ENCODE measurements around the gene TAF15. TPM values are rescaled to one million over a fixed set of nuclear protein-coding genes. Genes with fewer than 3 reads are reported as not detected.

The TAF15 gene
- total RNA-seq, 2 experiments from 2014 or later, result 65.9 to 256 TPM

DNA sequence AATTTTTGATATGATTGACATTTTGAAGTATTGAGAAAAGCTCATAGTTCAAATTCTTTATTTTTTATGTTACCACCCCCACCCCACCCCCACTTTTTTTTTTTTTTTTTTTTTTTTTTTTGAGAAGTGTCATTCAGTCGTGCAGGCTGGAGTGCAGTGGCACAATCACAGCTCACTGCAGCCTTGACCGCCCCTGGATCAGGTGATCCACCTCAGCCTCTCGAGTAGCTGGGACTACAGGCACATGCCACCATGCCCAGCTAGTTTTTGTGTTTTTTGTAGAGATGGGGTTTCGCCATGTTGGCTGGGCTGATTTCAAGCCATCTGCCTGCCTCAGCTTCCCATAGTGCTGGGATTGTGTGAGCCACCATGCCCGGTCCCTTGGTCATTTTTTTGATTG lies 7.4 kb downstream of the TAF15 start:
- Histone ChIP-seq H2AFZ (ENCODE audit: low read length) (no peak overlapping the region), H3K36me3 (ENCODE audit: insufficient read depth, low read length) (peaks cover 91% of the 10 kb centered on the region), H3K27ac (ENCODE audit: low read depth, low read length, poor library complexity, severe bottlenecking) (no peak overlapping the region), H3K4me1 (ENCODE audit: insufficient read depth, low read length, poor library complexity, severe bottlenecking) (peaks cover 12% of the 10 kb centered on the region), H3K9me3 (ENCODE audit: low read length) (no peaks in the 10 kb centered on the region), H3K79me2 (ENCODE audit: insufficient read depth, low read depth, low read length) (peaks cover 100% of the 10 kb centered on the region), H3K9me2 (ENCODE audit: insufficient read depth, low read length) (no peaks in the 10 kb centered on the region), H3K4me3 (ENCODE audit: low read depth, low read length, poor library complexity, severe bottlenecking) (no peak overlapping the region), H4K20me1 (ENCODE audit: insufficient read depth, low read length) (peaks cover 64% of the 10 kb centered on the region), H3K4me2 (ENCODE audit: low read length) (no peak overlapping the region)
- no peak for TF ChIP-seq EZH2phosphoT487 (IDR thresholded peaks at IDR 0.05; ENCODE audit: borderline replicate concordance, low read depth, low read length)
- ChIA-PET POLR2A (interaction anchor here (0.6 to 0.7 kb wide), 3 partner anchors 8 to 194 kb away, joined by 3 read pairs; no protein-coding TSS in a partner anchor), CTCF (ENCODE audit: unreplicated experiment) (interaction anchor here (1.6 kb wide), 1 partner anchor 53 kb away, joined by 4 read pairs; no protein-coding TSS in a partner anchor)
- no peak for DNase-seq (ENCODE audit: low spot score)
- intact Hi-C loops (cut with micrococcal nuclease; ENCODE audit: unreplicated experiment), result no loop called here
- no TSS peak for BruUV-seq (replicated peaks)

DNA sequence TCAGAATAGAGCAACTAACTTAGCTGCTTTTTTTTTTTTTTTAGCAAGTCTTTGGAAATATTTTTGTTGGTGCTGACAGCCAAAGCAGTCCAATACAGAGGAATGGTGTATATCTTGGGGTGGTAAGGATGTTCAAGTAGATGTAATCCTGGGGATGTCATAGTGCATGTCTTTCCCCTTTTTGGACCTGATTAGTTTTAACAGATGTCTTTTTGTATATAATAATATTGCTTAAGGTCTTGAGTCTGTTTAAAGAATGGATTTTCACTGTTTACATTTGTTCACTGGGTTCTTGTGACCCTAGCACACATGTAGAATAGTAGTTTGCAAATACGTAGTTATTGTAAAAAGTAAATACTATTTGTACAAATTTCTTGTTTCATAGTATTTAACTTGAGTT lies 7.9 kb downstream of the TAF15 start:
- BruUV-seq (replicated peaks), result no TSS peak
- H3K4me3 ChIP-seq (ENCODE audit: low read depth, low read length, poor library complexity, severe bottlenecking), result no peak overlapping the region
- H3K79me2 ChIP-seq (ENCODE audit: insufficient read depth, low read depth, low read length), result peaks cover 96% of the 10 kb centered on the region
- H3K4me1 ChIP-seq (ENCODE audit: insufficient read depth, low read length, poor library complexity, severe bottlenecking), result peaks cover 7% of the 10 kb centered on the region
- H3K9me2 ChIP-seq (ENCODE audit: insufficient read depth, low read length), result no peaks in the 10 kb centered on the region
- POLR2A ChIA-PET, result interaction anchor here (0.6 to 0.7 kb wide), 2 partner anchors 9 to 195 kb away, joined by 3 read pairs; no protein-coding TSS in a partner anchor
- CTCF ChIA-PET (ENCODE audit: unreplicated experiment), result interaction anchor here (1.6 kb wide), 1 partner anchor 53 kb away, joined by 4 read pairs; no protein-coding TSS in a partner anchor
- TF ChIP-seq, protein P1, sequence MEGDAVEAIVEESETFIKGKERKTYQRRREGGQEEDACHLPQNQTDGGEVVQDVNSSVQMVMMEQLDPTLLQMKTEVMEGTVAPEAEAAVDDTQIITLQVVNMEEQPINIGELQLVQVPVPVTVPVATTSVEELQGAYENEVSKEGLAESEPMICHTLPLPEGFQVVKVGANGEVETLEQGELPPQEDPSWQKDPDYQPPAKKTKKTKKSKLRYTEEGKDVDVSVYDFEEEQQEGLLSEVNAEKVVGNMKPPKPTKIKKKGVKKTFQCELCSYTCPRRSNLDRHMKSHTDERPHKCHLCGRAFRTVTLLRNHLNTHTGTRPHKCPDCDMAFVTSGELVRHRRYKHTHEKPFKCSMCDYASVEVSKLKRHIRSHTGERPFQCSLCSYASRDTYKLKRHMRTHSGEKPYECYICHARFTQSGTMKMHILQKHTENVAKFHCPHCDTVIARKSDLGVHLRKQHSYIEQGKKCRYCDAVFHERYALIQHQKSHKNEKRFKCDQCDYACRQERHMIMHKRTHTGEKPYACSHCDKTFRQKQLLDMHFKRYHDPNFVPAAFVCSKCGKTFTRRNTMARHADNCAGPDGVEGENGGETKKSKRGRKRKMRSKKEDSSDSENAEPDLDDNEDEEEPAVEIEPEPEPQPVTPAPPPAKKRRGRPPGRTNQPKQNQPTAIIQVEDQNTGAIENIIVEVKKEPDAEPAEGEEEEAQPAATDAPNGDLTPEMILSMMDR (conservative IDR thresholded peaks at IDR 0.05; ENCODE audit: low read length), result no peak
- no peak for TF ChIP-seq EZH2phosphoT487 (IDR thresholded peaks at IDR 0.05; ENCODE audit: borderline replicate concordance, low read depth, low read length)
- H2AFZ ChIP-seq (ENCODE audit: low read length), result no peak overlapping the region
- H3K36me3 ChIP-seq (ENCODE audit: insufficient read depth, low read length), result peaks cover 91% of the 10 kb centered on the region
- DNase-seq (ENCODE audit: low spot score), result no peak
- H3K4me2 ChIP-seq (ENCODE audit: low read length), result no peak overlapping the region
- H3K9me3 ChIP-seq (ENCODE audit: low read length), result no peaks in the 10 kb centered on the region
- peaks cover 60% of the 10 kb centered on the region for H4K20me1 ChIP-seq (ENCODE audit: insufficient read depth, low read length)
- intact Hi-C loops (cut with micrococcal nuclease; ENCODE audit: unreplicated experiment), result no loop called here
- no peak overlapping the region for H3K27ac ChIP-seq (ENCODE audit: low read depth, low read length, poor library complexity, severe bottlenecking)

DNA sequence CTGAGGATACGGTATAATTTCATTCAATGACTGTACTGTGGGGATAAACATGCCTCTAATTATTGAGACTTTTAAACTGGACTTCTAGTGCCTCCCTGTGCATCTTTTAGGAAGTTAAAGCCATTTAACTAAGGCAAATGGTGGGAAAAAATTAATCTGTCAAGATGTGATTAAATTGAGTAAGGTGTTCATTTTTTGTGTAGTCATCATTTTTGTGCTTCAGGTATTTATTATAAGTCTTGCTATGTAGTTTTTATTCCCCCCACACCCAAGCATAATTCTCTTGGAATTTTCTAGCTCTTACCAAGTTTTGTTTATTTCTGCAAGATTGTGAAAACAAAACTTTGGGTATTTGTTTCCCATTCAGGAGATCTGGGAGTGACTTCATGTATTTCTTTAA lies 10.2 kb downstream of the TAF15 start:
- Histone ChIP-seq H3K4me2 (ENCODE audit: low read length) (no peak overlapping the region), H3K4me3 (ENCODE audit: low read depth, low read length, poor library complexity, severe bottlenecking) (no peak overlapping the region), H3K79me2 (ENCODE audit: insufficient read depth, low read depth, low read length) (peaks cover 86% of the 10 kb centered on the region), H3K4me1 (ENCODE audit: insufficient read depth, low read length, poor library complexity, severe bottlenecking) (no peaks in the 10 kb centered on the region), H2AFZ (ENCODE audit: low read length) (no peak overlapping the region), H3K9me3 (ENCODE audit: low read length) (no peaks in the 10 kb centered on the region), H4K20me1 (ENCODE audit: insufficient read depth, low read length) (peaks cover 56% of the 10 kb centered on the region), H3K9me2 (ENCODE audit: insufficient read depth, low read length) (no peaks in the 10 kb centered on the region), H3K27ac (ENCODE audit: low read depth, low read length, poor library complexity, severe bottlenecking) (no peak overlapping the region), H3K36me3 (ENCODE audit: insufficient read depth, low read length) (peaks cover 97% of the 10 kb centered on the region)
- intact Hi-C loops (cut with micrococcal nuclease; ENCODE audit: unreplicated experiment), result no loop called here
- POLR2A ChIA-PET, result interaction anchor here (1.3 to 1.4 kb wide), 2 partner anchors 9 to 14 kb away, joined by 3 to 6 read pairs; no protein-coding TSS in a partner anchor
- no peak for DNase-seq (ENCODE audit: low spot score)
- TF ChIP-seq, protein P1 (conservative IDR thresholded peaks at IDR 0.05; ENCODE audit: low read length), result no peak
- no peak for TF ChIP-seq EZH2phosphoT487 (IDR thresholded peaks at IDR 0.05; ENCODE audit: borderline replicate concordance, low read depth, low read length)
- CTCF ChIA-PET (ENCODE audit: unreplicated experiment), result no interaction called here
- BruUV-seq (replicated peaks), result no TSS peak
